Osteocyte (in vitro differentiated cells): ENCODE measurements around the gene CMTM7. TPM values are rescaled to one million over a fixed set of nuclear protein-coding genes. Genes with fewer than 3 reads are reported as not detected.

Experiments used
- DNase-seq: peaks from one replicate; pipeline ENCODE4 v3.0.0; 2021; ENCODE audit warnings: mixed read lengths; ENCODE audit not compliant: unreplicated experiment; ENCODE audit errors: extremely low spot score
- H3K27ac Mint-ChIP-seq: one replicate; pipeline ENCODE4 v1.8.0; 2021; ENCODE audit warnings: mild to moderate bottlenecking, mixed read lengths; ENCODE audit not compliant: unreplicated experiment
- H3K27me3 Mint-ChIP-seq: one replicate; pipeline ENCODE4 v1.8.0; 2021; ENCODE audit warnings: mixed read lengths; ENCODE audit not compliant: unreplicated experiment
- H3K36me3 Mint-ChIP-seq: one replicate; pipeline ENCODE4 v1.8.0; 2021; ENCODE audit warnings: mixed read lengths; ENCODE audit not compliant: unreplicated experiment
- H3K4me1 Mint-ChIP-seq: one replicate; pipeline ENCODE4 v1.8.0; 2021; ENCODE audit warnings: mixed read lengths; ENCODE audit not compliant: unreplicated experiment
- H3K4me3 Mint-ChIP-seq: one replicate; pipeline ENCODE4 v1.8.0; 2021; ENCODE audit warnings: mild to moderate bottlenecking, moderate library complexity, mixed read lengths; ENCODE audit not compliant: unreplicated experiment
- H3K9me3 Mint-ChIP-seq: one replicate; pipeline ENCODE4 v1.8.0; 2021; ENCODE audit warnings: mixed read lengths; ENCODE audit not compliant: unreplicated experiment
- CTCF ChIP-seq: fragments of 200-600 bp; sonication (generic); IDR thresholded peaks from 2 replicates; pipeline ENCODE4 v1.5.0; 2021; ENCODE audit warnings: antibody characterized with exemption, mild to moderate bottlenecking, moderate library complexity
- long read RNA-seq: library from polyadenylated mRNA; unstranded; transcript quantifications from one replicate; pipeline ENCODE4 v2.0.0, GENCODE V29; 2021
- total RNA-seq: library from RNA; stranded (reverse); gene quantifications from 2 replicates; pipeline ENCODE4 v1.2.1, GENCODE V29; 2021

The CMTM7 gene
- 14.7 and 17.8 TPM in 2 replicates for total RNA-seq
- long read RNA-seq, transcript CMTM7-201 (5 exons, 2,038 nt), result major isoform, 6 of 32 reads
- long read RNA-seq, partial matches to known transcripts, result 0 of 32 reads
- long read RNA-seq, other reads (novel, unspliced or antisense), result 24 of 32 reads

DNA sequence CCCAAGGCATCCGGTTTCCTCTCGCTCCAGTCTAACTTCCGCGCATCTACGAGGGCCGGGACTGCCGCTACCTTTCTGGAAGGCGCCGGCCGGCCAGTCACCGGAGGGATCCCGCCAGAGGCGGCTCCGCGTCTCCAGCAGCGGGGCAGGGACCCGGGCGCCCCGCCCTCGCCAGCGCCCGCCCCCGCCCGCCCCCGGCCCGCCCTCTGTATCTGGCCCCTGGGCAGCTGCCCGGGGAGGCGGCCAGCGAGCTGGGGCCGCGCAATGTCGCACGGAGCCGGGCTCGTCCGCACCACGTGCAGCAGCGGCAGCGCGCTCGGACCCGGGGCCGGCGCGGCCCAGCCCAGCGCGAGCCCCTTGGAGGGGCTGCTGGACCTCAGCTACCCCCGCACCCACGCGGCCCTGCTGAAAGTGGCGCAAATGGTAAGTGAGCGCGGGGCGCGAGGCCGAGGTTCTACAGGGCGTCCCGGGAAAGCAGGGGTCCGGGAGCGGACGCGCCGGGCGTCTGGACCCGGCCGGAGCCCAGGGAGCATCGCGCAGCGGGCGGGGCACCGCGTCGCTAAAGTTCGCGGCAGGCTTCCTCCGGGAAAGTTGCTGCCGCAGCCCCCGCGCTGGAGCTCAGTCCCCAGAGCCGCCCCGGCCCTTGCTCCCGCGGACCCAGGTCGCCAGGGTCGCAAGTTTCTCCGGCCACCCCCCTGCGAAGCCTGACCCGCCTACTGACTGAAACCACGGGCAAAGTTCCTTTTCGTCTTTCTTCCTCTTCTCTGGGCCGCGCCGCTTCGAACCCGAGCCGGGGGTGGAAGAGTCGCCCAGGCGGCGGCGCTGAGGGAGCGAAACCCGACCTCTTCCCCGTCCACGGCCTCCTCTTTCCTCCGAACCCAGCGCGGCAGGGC is at the start of gene CMTM7:
CMTM7 (plus strand) TSS at position 211 of the 893 bp plus-strand sequence; CDS start at position 265, 54 bp downstream.
- Mint-ChIP-seq H3K27ac (peak within 1 kb of the TSS; percentile 96), H3K27me3 (no peaks in the 10 kb centered on the region), H3K9me3 (no peaks in the 10 kb centered on the region), H3K36me3 (no peaks in the 10 kb centered on the region), H3K4me3 (peak within 1 kb of the TSS; percentile 97), H3K4me1 (peaks cover 26% of the 10 kb centered on the region)
- TF ChIP-seq CTCF, result no peak
- peak; percentile 86 for DNase-seq

- no peak overlapping the region for H3K27ac Mint-ChIP-seq
Measured at GRCh38 chr3:32347343-32348125, 44.1 kb upstream of the CMTM7 start.

GRCh38 chr3:32349184-32349583 is 42.5 kb upstream of the CMTM7 start:
- Mint-ChIP-seq H3K4me1 (no peaks in the 10 kb centered on the region), H3K27ac (no peak overlapping the region), H3K4me3 (no peak overlapping the region), H3K27me3 (no peaks in the 10 kb centered on the region), H3K36me3 (no peaks in the 10 kb centered on the region), H3K9me3 (no peaks in the 10 kb centered on the region)
- DNase-seq, result no peak
- TF ChIP-seq CTCF, result no peak

More at GRCh38 chr3:32347343-32348125, 44.1 kb upstream of the CMTM7 start:
- no peak overlapping the region for H3K4me3 Mint-ChIP-seq
- no peak for DNase-seq
- H3K4me1 Mint-ChIP-seq, result no peaks in the 10 kb centered on the region
- no peaks in the 10 kb centered on the region for H3K27me3 Mint-ChIP-seq
- TF ChIP-seq CTCF, result no peak
- H3K9me3 Mint-ChIP-seq, result no peaks in the 10 kb centered on the region
- no peaks in the 10 kb centered on the region for H3K36me3 Mint-ChIP-seq

- no peak overlapping the region for H3K27ac Mint-ChIP-seq
- H3K4me1 Mint-ChIP-seq, result no peaks in the 10 kb centered on the region
- H3K36me3 Mint-ChIP-seq, result peaks cover 2% of the 10 kb centered on the region
- no peak overlapping the region for H3K4me3 Mint-ChIP-seq
- DNase-seq, result no peak
- no peak for TF ChIP-seq CTCF
- no peaks in the 10 kb centered on the region for H3K27me3 Mint-ChIP-seq
- no peaks in the 10 kb centered on the region for H3K9me3 Mint-ChIP-seq
Measured at GRCh38 chr3:32352563-32352962, 39.1 kb upstream of the CMTM7 start.
